Measurements from ENCODE around the gene EYA4. TPM values are rescaled to one million over a fixed set of nuclear protein-coding genes. Genes with fewer than 3 reads are reported as not detected.

EYA4 gene
- total and polyA plus RNA-seq, 2 of the 4 experiments (the other 2 are of a cell fraction): 5.7 to 11.1 TPM

DNA sequence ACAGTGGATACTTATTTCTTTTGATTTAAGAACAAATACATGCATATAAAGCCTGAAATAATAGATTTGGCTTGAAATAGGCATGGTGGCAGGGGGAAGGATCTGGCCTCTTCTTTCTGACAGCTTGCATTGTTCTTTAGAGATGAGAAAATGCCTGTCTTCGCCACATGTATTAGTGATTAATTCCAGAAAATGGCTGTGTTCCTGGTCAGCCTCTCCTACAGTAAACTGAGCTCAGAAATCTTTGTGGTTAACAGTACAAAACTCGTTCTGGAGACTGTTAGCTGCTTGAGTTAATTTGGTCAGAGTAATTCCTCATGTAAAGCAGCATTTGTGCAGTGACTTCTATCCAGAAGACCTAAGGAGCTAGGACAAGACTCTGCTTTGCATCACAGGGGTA is 151.5 kb downstream of the EYA4 start:
- Histone ChIP-seq H3K79me1 (ENCODE audit: low read depth in 1 of 2, low read length in 2 of 2) (peaks cover 3 to 4% of the 10 kb centered on the region in 2 experiments; a peak in 2 of 4 replicates), H4K5ac (ENCODE audit: low read depth, low read length) (no peak overlapping the region), H3K56ac (ENCODE audit: extremely low read depth, insufficient read depth, low read length) (no peak overlapping the region), H2AFZ (replicated peaks; ENCODE audit: low read length, poor library complexity) (no peak overlapping the region), H3K4ac (ENCODE audit: low read depth, low read length) (no peak overlapping the region), H3K4me3 (ENCODE audit: insufficient read depth, low read depth, low read length) (no peak overlapping the region), H4K20me1 (ENCODE audit: insufficient read depth, low read length) (no peaks in the 10 kb centered on the region; the same call in 1 of the 2 replicates), H3K36me3 (ENCODE audit: control insufficient read depth, insufficient read depth, low read length) (no peaks in the 10 kb centered on the region; the same call in 1 of the 2 replicates), H3K27ac (ENCODE audit: insufficient read depth, low read length) (no peak overlapping the region), H2AK5ac (ENCODE audit: low read depth, low read length) (no peak overlapping the region), H3K4me2 (ENCODE audit: low read depth, low read length) (no peak overlapping the region), H3K9me1 (ENCODE audit: insufficient read depth, low read length) (no peaks in the 10 kb centered on the region; the same call in 1 of the 2 replicates), H3K23ac (ENCODE audit: low read depth, low read length) (no peak overlapping the region), H2BK20ac (ENCODE audit: low read depth, low read length) (no peak overlapping the region), H3K9ac (ENCODE audit: low read depth, low read length) (no peak overlapping the region), H3K9me3 (ENCODE audit: control insufficient read depth, insufficient read depth, low read length) (no peaks in the 10 kb centered on the region), H3K4me1 (ENCODE audit: control insufficient read depth, insufficient read depth, low read length) (peaks cover 2% of the 10 kb centered on the region; the same call in 1 of the 2 replicates), H2BK120ac (ENCODE audit: low read depth, low read length) (no peak overlapping the region), H3K18ac (ENCODE audit: low read depth, low read length) (no peak overlapping the region), H4K91ac (ENCODE audit: insufficient read depth, low read depth, low read length) (no peak overlapping the region), H2BK5ac (ENCODE audit: low read depth, low read length, poor library complexity, severe bottlenecking) (no peak overlapping the region), H2AK9ac (replicated peaks; ENCODE audit: low read depth, low read length, poor library complexity) (no peak overlapping the region), H3K27me3 (ENCODE audit: control insufficient read depth, insufficient read depth, low read length) (no peaks in the 10 kb centered on the region), H4K8ac (ENCODE audit: low read depth in 2 of 2, low read length in 2 of 2) (no peak overlapping the region), H2BK15ac (ENCODE audit: low read depth, low read length) (no peak overlapping the region), H3K14ac (replicated peaks; ENCODE audit: low read depth, low read length) (no peak overlapping the region)
- ATAC-seq (ENCODE audit: low read depth) (no peak), DNase-seq (no peak)
- no TSS peak for BruUV-seq (replicated peaks)
- dilution Hi-C loops (cut with HindIII; ENCODE audit: low sequenced_read_pairs, unreplicated experiment): no loop called here
- ChIA-PET POLR2A (ENCODE audit: unreplicated experiment) (interaction anchor here (0.6 kb wide), 1 partner anchor 9 kb away, joined by 5 read pairs; no protein-coding TSS in a partner anchor), CTCF (interaction anchor here (0.6 kb wide), 1 partner anchor 167 kb away, joined by 3 read pairs; no protein-coding TSS in a partner anchor)
- WGBS, 2 experiments (ENCODE audit: extremely low coverage in 2 of 2, insufficient read length in 1 of 2): no CpG with 5 or more reads among the region's 2 CpGs
- intact Hi-C loops (cut with micrococcal nuclease): no loop called here
- in situ Hi-C loops (cut with MboI; ENCODE audit: low sequenced_read_pairs): no loop called here
- TF ChIP-seq RCOR1 (IDR thresholded peaks at IDR 0.05; ENCODE audit: insufficient replicate concordance, low read length) (no peak), BHLHE40 (IDR thresholded peaks at IDR 0.05; ENCODE audit: low read depth, low read length) (no peak), RAD21 (IDR thresholded peaks at IDR 0.05; ENCODE audit: low read length) (no peak), FOS (IDR thresholded peaks at IDR 0.05; ENCODE audit: low read depth, low read length) (no peak), CHD1 (IDR thresholded peaks at IDR 0.05; ENCODE audit: low read depth, low read length) (no peak), MAFK (IDR thresholded peaks at IDR 0.05; ENCODE audit: low read depth, low read length) (no peak), MXI1 (IDR thresholded peaks at IDR 0.05; ENCODE audit: borderline replicate concordance, low read depth, low read length) (no peak), MAZ (IDR thresholded peaks at IDR 0.05; ENCODE audit: borderline replicate concordance, low read depth, low read length) (no peak), USF2 (IDR thresholded peaks at IDR 0.05; ENCODE audit: low read depth, low read length) (no peak), POLR2A (IDR thresholded peaks at IDR 0.05; ENCODE audit: low read depth, low read length) (no peak), RFX5 (IDR thresholded peaks at IDR 0.05; ENCODE audit: low read depth, low read length) (no peak), CEBPB (IDR thresholded peaks at IDR 0.05; ENCODE audit: low read depth, low read length) (no peak), CTCF (conservative IDR thresholded peaks at IDR 0.05; ENCODE audit: low read depth, low read length) (no peak), NFE2L2 (IDR thresholded peaks at IDR 0.05; ENCODE audit: low read depth, low read length) (no peak), SMC3 (IDR thresholded peaks at IDR 0.05; ENCODE audit: low read depth, low read length) (no peak)
- TF ChIP-seq, protein P1, sequence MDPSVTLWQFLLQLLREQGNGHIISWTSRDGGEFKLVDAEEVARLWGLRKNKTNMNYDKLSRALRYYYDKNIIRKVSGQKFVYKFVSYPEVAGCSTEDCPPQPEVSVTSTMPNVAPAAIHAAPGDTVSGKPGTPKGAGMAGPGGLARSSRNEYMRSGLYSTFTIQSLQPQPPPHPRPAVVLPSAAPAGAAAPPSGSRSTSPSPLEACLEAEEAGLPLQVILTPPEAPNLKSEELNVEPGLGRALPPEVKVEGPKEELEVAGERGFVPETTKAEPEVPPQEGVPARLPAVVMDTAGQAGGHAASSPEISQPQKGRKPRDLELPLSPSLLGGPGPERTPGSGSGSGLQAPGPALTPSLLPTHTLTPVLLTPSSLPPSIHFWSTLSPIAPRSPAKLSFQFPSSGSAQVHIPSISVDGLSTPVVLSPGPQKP (IDR thresholded peaks at IDR 0.05; ENCODE audit: borderline replicate concordance, low read depth, low read length): no peak

All from IMR-90 (cell line).